Stomach (tissue), 9 donors: ENCODE results near the gene CBX4. TPM values are rescaled to one million over a fixed set of nuclear protein-coding genes. Genes with fewer than 3 reads are reported as not detected.

Experiments
- DNase-seq, 2 donors: peaks; one replicate each; pipeline versions ENCODE4 v3.0.0 to v3.0.0-alpha.2; 2013 to 2019
- H3K27ac ChIP-seq, 5 donors: fragments of 200-600 bp in 4 of 5; sonication (generic) in 4 of 5; one replicate each; pipeline ENCODE4 v1.5.1; 2013 to 2019; ENCODE audit warnings: mild to moderate bottlenecking in 1 of 5, moderate library complexity in 1 of 5
- H3K27me3 ChIP-seq, 3 donors: fragments of 200-600 bp; sonication (generic); one replicate each; pipeline ENCODE4 v1.5.1; 2017 to 2019; ENCODE audit warnings: mixed run types in 1 of 3
- H3K36me3 ChIP-seq, 4 donors: fragments of 200-600 bp; sonication (generic); 1 replicate in 3 of 4; 2 replicates in 1 of 4; pipeline ENCODE4 v1.5.1; 2016 to 2019
- H3K4me1 ChIP-seq, 4 donors: fragments of 200-600 bp; sonication (generic); one replicate each; pipeline ENCODE4 v1.5.1; 2016 to 2019
- H3K4me3 ChIP-seq, 4 donors: fragments of 200-600 bp; sonication (generic) in 3 of 4; one replicate each; pipeline ENCODE4 v1.5.1; 2016 to 2019; ENCODE audit warnings: mild to moderate bottlenecking in 1 of 4
- H3K9me3 ChIP-seq, 4 donors: fragments of 200-600 bp; sonication (generic); one replicate each; pipeline ENCODE4 v1.5.1; 2016 to 2019
- CTCF ChIP-seq, 7 experiments: fragments of 450-650 bp in 4 of 7; fragments of 200-600 bp in 3 of 7; sonication (generic) in 3 of 7; IDR thresholded peaks; one replicate each; pipeline ENCODE4 v1.5.1; 2016 to 2019; ENCODE audit warnings: antibody characterized with exemption in 7 of 7, control low read depth in 2 of 7, mild to moderate bottlenecking in 1 of 7
- EP300 ChIP-seq: sonication (generic); formaldehyde crosslinking; IDR thresholded peaks from one replicate; pipeline ENCODE4 v1.6.1; 2017; ENCODE audit warnings: antibody characterized with exemption
- POLR2A ChIP-seq, 4 donors: fragments of 450-650 bp; IDR thresholded peaks; one replicate each; pipeline ENCODE4 v1.6.1; 2016; ENCODE audit warnings: antibody characterized with exemption in 4 of 4, control low read depth in 2 of 4, mild to moderate bottlenecking in 1 of 4, moderate library complexity in 1 of 4
- POLR2AphosphoS5 ChIP-seq, 3 donors: sonication (generic); formaldehyde crosslinking; IDR thresholded peaks; one replicate each; pipeline ENCODE4 v1.6.1; 2016; ENCODE audit warnings: antibody characterized with exemption in 3 of 3
- WGBS, 5 donors: extraction: QIAGEN DNeasy Blood & Tissue Kit in 3 of 5; methylation state at CpG; one replicate each; pipeline versions ENCODE4 v1.1.5 to v1.1.7; 2013 to 2018; 5-methylcytosine and 5-hydroxymethylcytosine counted together
- intact Hi-C: fragments of 100-400 bp; cut with DNase I; formaldehyde crosslinking; loops from one replicate; pipeline ENCODE4 v1.15.1; 2023; ENCODE audit warnings: low total_unique reads
- polyA plus RNA-seq, 3 donors: library from polyadenylated mRNA; stranded (reverse); fragments of 200-250 nt; gene quantifications; one replicate each; pipeline ENCODE4 v1.2.3, GENCODE V29; 2013
- total RNA-seq, 5 donors: library from RNA; depleted of rRNA; stranded (reverse); fragments of >200 nt; gene quantifications; one replicate each; pipeline versions ENCODE4 v1.1.0 to v1.2.3, GENCODE V29; 2014 to 2016
- donor health status: healthy with polysubstance abuse.
- donor health status: Bipolar disorder and iron deficiency.
- donor health status: healthy.

The CBX4 gene
- total and polyA plus RNA-seq, 8 donors = 1.8 to 10.6 (median 8.3) TPM

- WGBS, 5 donors = 82 to 95% (median 92%) methylated on average over 15 of the region's 15 CpGs
- DNase-seq = no peak
- no peak overlapping the region for H3K27ac ChIP-seq
- TF ChIP-seq CTCF (IDR thresholded peaks at IDR 0.05) = no peak
- TF ChIP-seq POLR2AphosphoS5 (IDR thresholded peaks at IDR 0.05) = no peak
- TF ChIP-seq EP300 = no peak
- TF ChIP-seq POLR2A (IDR thresholded peaks at IDR 0.05) = no peak
- H3K36me3 ChIP-seq = no peaks in the 10 kb centered on the region
- no peaks in the 10 kb centered on the region for H3K4me1 ChIP-seq
- H3K4me3 ChIP-seq = no peak overlapping the region
- intact Hi-C loops = no loop called here
- peaks cover 0 to 59% (median 2%) of the 10 kb centered on the region in 3 donors for H3K27me3 ChIP-seq
- no peaks in the 10 kb centered on the region for H3K9me3 ChIP-seq
Observed at GRCh38 chr17:79870540-79870939, 31.3 kb upstream of the CBX4 start.

GRCh38 chr17:79866791-79867518 lies 27.7 kb upstream of the CBX4 start:
- intact Hi-C loops = no loop called here
- 67 to 81% (median 79%) methylated on average over 11 of the region's 11 CpGs for WGBS, 5 donors
- H3K4me3 ChIP-seq = no peak overlapping the region
- peaks cover 0 to 84% (median 8%) of the 10 kb centered on the region in 3 donors for H3K27me3 ChIP-seq
- no peak overlapping the region for H3K27ac ChIP-seq
- no peak for DNase-seq
- H3K36me3 ChIP-seq = no peaks in the 10 kb centered on the region
- no peak for TF ChIP-seq EP300
- no peak for TF ChIP-seq CTCF (IDR thresholded peaks at IDR 0.05)
- TF ChIP-seq POLR2A (IDR thresholded peaks at IDR 0.05) = no peak
- TF ChIP-seq POLR2AphosphoS5 (IDR thresholded peaks at IDR 0.05) = no peak
- no peaks in the 10 kb centered on the region for H3K4me1 ChIP-seq
- no peaks in the 10 kb centered on the region for H3K9me3 ChIP-seq

- no peak for TF ChIP-seq POLR2AphosphoS5 (IDR thresholded peaks at IDR 0.05)
- TF ChIP-seq EP300 = no peak
- no peak for TF ChIP-seq CTCF (IDR thresholded peaks at IDR 0.05)
- TF ChIP-seq POLR2A (IDR thresholded peaks at IDR 0.05) = no peak
- Histone ChIP-seq H3K27me3 (peaks cover 0 to 83% (median 12%) of the 10 kb centered on the region in 3 donors), H3K9me3 (no peaks in the 10 kb centered on the region), H3K36me3 (no peaks in the 10 kb centered on the region), H3K27ac (no peak overlapping the region), H3K4me1 (no peaks in the 10 kb centered on the region), H3K4me3 (no peak overlapping the region)
- DNase-seq = no peak
- WGBS, 5 donors = 62 to 73% (median 69%) methylated on average over 13 to 18 of the region's 18 CpGs
- intact Hi-C loops = no loop called here
Observed at GRCh38 chr17:79865351-79866210, 26.3 kb upstream of the CBX4 start.

GRCh38 chr17:79864617-79865250 lies 25.5 kb upstream of the CBX4 start:
- Histone ChIP-seq H3K9me3 (no peaks in the 10 kb centered on the region), H3K36me3 (no peaks in the 10 kb centered on the region), H3K4me1 (no peaks in the 10 kb centered on the region), H3K27me3 (peaks cover 0 to 83% (median 12%) of the 10 kb centered on the region in 3 donors), H3K27ac (no peak overlapping the region), H3K4me3 (no peak overlapping the region)
- intact Hi-C loops = no loop called here
- TF ChIP-seq POLR2A (IDR thresholded peaks at IDR 0.05) = no peak
- no peak for TF ChIP-seq CTCF (IDR thresholded peaks at IDR 0.05)
- no peak for TF ChIP-seq EP300
- no peak for TF ChIP-seq POLR2AphosphoS5 (IDR thresholded peaks at IDR 0.05)
- DNase-seq = no peak
- 71 to 81% (median 77%) methylated on average over 20 of the region's 20 CpGs for WGBS, 5 donors
